Loucy (cell line): ENCODE data around the gene RAI1.

Experiments
- H2AFZ ChIP-seq: fragments of 200-600 bp; sonication (generic); 2 replicates; pipeline ENCODE4 v1.6.0; 2016; ENCODE audit warnings: antibody characterized with exemption, mild to moderate bottlenecking, low read length, moderate library complexity
- H3F3A ChIP-seq: fragments of 200-600 bp; 2 replicates; pipeline ENCODE4 v1.6.0; 2016; ENCODE audit warnings: antibody characterized with exemption, low read depth, mild to moderate bottlenecking
- H3K27me3 ChIP-seq: fragments of 200-600 bp; sonication (generic); 2 replicates; pipeline ENCODE4 v1.6.1; 2014; ENCODE audit warnings: low read length, mild to moderate bottlenecking; ENCODE audit not compliant: insufficient read depth, poor library complexity, severe bottlenecking
- H3K36me3 ChIP-seq: fragments of 200-600 bp; sonication (generic); 2 replicates; pipeline ENCODE4 v1.6.1; 2016; ENCODE audit warnings: low read length; ENCODE audit not compliant: insufficient read depth
- H3K4me1 ChIP-seq: fragments of 200-600 bp; sonication (generic); 2 replicates; pipeline ENCODE4 v1.5.1; 2014; ENCODE audit warnings: low read length, mild to moderate bottlenecking; ENCODE audit not compliant: insufficient read depth, poor library complexity, severe bottlenecking
- H3K4me2 ChIP-seq: fragments of 200-600 bp; sonication (generic); 2 replicates; pipeline ENCODE4 v1.6.0; 2014; ENCODE audit warnings: antibody characterized with exemption, low read length, low read depth, mild to moderate bottlenecking; ENCODE audit not compliant: poor library complexity, severe bottlenecking
- H3K4me3 ChIP-seq: fragments of 200-600 bp; sonication (generic); 2 replicates; pipeline ENCODE4 v1.5.1; 2014; ENCODE audit warnings: low read length, mild to moderate bottlenecking, mixed read lengths; ENCODE audit not compliant: poor library complexity, severe bottlenecking
- H3K79me2 ChIP-seq: fragments of 200-600 bp; sonication (generic); 2 replicates; pipeline ENCODE4 v1.6.1; 2014; ENCODE audit warnings: low read length; ENCODE audit not compliant: insufficient read depth
- H3K9ac ChIP-seq: fragments of 200-600 bp; sonication (generic); 2 replicates; pipeline ENCODE4 v1.6.0; 2014; ENCODE audit warnings: mild to moderate bottlenecking, low read depth, low read length, moderate library complexity; ENCODE audit not compliant: poor library complexity, severe bottlenecking
- H3K9me2 ChIP-seq: fragments of 200-600 bp; sonication (generic); replicated peaks from 2 replicates; pipeline ENCODE4 v1.6.1; 2016; ENCODE audit warnings: low read depth, low read length, mixed read lengths
- H3K9me3 ChIP-seq: fragments of 200-600 bp; sonication (generic); 2 replicates; pipeline ENCODE4 v1.6.1; 2014; ENCODE audit warnings: mild to moderate bottlenecking, antibody characterized with exemption, low read length, low read depth; ENCODE audit not compliant: insufficient read depth
- H4K20me1 ChIP-seq: fragments of 200-600 bp; sonication (generic); 2 replicates; pipeline ENCODE4 v1.6.0; 2014; ENCODE audit warnings: antibody characterized with exemption, low read length, mild to moderate bottlenecking; ENCODE audit not compliant: insufficient read depth, poor library complexity, severe bottlenecking
- CTCF ChIP-seq: fragments of 200-600 bp; sonication (generic); conservative IDR thresholded peaks from 2 replicates; pipeline ENCODE4 v1.5.1; 2014; ENCODE audit warnings: mild to moderate bottlenecking, antibody characterized with exemption, low read length
- EZH2phosphoT487 ChIP-seq: fragments of 200-600 bp; IDR thresholded peaks from 2 replicates; pipeline ENCODE4 v1.6.1; 2018; ENCODE audit warnings: antibody characterized with exemption, mild to moderate bottlenecking, moderate library complexity, borderline replicate concordance

RAI1 gene

GRCh38 chr17:17857496-17857895 is 176.2 kb downstream of the RAI1 start:
- H3F3A ChIP-seq: no peaks in the 10 kb centered on the region
- no peak for TF ChIP-seq EZH2phosphoT487
- no peak for TF ChIP-seq CTCF
- H3K9me2 ChIP-seq: no peaks in the 10 kb centered on the region
- no peaks in the 10 kb centered on the region for H3K9me3 ChIP-seq
- no peaks in the 10 kb centered on the region for H3K79me2 ChIP-seq
- H3K4me2 ChIP-seq: no peak overlapping the region
- H4K20me1 ChIP-seq: no peaks in the 10 kb centered on the region
- no peaks in the 10 kb centered on the region for H3K27me3 ChIP-seq
- no peak overlapping the region for H3K4me3 ChIP-seq
- no peaks in the 10 kb centered on the region for H3K36me3 ChIP-seq
- H3K9ac ChIP-seq: no peak overlapping the region
- H3K4me1 ChIP-seq: no peaks in the 10 kb centered on the region
- no peak overlapping the region for H2AFZ ChIP-seq

GRCh38 chr17:17859909-17860765 is 178.9 kb downstream of the RAI1 start:
- Histone ChIP-seq H3K27me3 (no peaks in the 10 kb centered on the region), H3K4me1 (no peaks in the 10 kb centered on the region), H4K20me1 (no peaks in the 10 kb centered on the region), H3K36me3 (no peaks in the 10 kb centered on the region), H2AFZ (no peak overlapping the region), H3F3A (no peaks in the 10 kb centered on the region), H3K4me3 (no peak overlapping the region), H3K9me2 (no peaks in the 10 kb centered on the region), H3K4me2 (no peak overlapping the region), H3K9me3 (no peaks in the 10 kb centered on the region), H3K79me2 (no peaks in the 10 kb centered on the region), H3K9ac (no peak overlapping the region)
- peak; percentile 97 for TF ChIP-seq CTCF
- no peak for TF ChIP-seq EZH2phosphoT487

GRCh38 chr17:17860766-17861107 is 179.5 kb downstream of the RAI1 start:
- TF ChIP-seq EZH2phosphoT487 (no peak), CTCF (no peak)
- no peaks in the 10 kb centered on the region for H3K79me2 ChIP-seq
- H3K4me3 ChIP-seq: no peak overlapping the region
- no peaks in the 10 kb centered on the region for H3K9me2 ChIP-seq
- H3K4me1 ChIP-seq: no peaks in the 10 kb centered on the region
- no peaks in the 10 kb centered on the region for H3K36me3 ChIP-seq
- no peaks in the 10 kb centered on the region for H3K27me3 ChIP-seq
- H2AFZ ChIP-seq: no peak overlapping the region
- no peaks in the 10 kb centered on the region for H4K20me1 ChIP-seq
- H3K4me2 ChIP-seq: no peak overlapping the region
- no peak overlapping the region for H3K9ac ChIP-seq
- no peaks in the 10 kb centered on the region for H3K9me3 ChIP-seq
- H3F3A ChIP-seq: no peaks in the 10 kb centered on the region
